C4-2B (cell line): ENCODE data around the gene RRP1B.

Source experiments
- CTCF ChIP-seq: fragments of 450-650 bp; conservative IDR thresholded peaks from 2 replicates; pipeline ENCODE4 v1.5.1; 2017; ENCODE audit warnings: mild to moderate bottlenecking
- ZFX ChIP-seq: fragments of 450-650 bp; IDR thresholded peaks from 2 replicates; pipeline ENCODE4 v1.6.1; 2017

- TF ChIP-seq CTCF, result no peak
- TF ChIP-seq ZFX, result no peak
Measured at GRCh38 chr21:43736224-43736883, 77.0 kb downstream of the RRP1B start.
